Heart right ventricle (tissue), 16 donors: Measurements from ENCODE around the gene SCMH1. TPM values are rescaled to one million over a fixed set of nuclear protein-coding genes. Genes with fewer than 3 reads are reported as not detected.

Experiments used
- ATAC-seq, 8 donors: fragments of 200-7000 bp; cut with Tn5 transposase; one replicate each; pipeline ENCODE4 v1.9.1; 2020; ENCODE audit warnings: mild to moderate bottlenecking in 8 of 8, moderate library complexity in 8 of 8, moderate number of reproducible peaks in 1 of 8
- DNase-seq, 2 donors: peaks; one replicate each; pipeline ENCODE4 v3.0.0-alpha.2; 2020
- H3K27ac ChIP-seq, 10 donors: fragments of 200-600 bp; sonication (generic) in 2 of 10; one replicate each; pipeline versions ENCODE4 v1.5.0 to v1.8.0; 2020 to 2022; ENCODE audit warnings: mild to moderate bottlenecking in 3 of 10
- H3K27me3 ChIP-seq, 7 donors: fragments of 200-600 bp; one replicate each; pipeline ENCODE4 v1.8.0; 2021 to 2022; ENCODE audit warnings: mild to moderate bottlenecking in 2 of 7
- H3K36me3 ChIP-seq, 9 donors: fragments of 200-600 bp; sonication (generic) in 1 of 9; one replicate each; pipeline versions ENCODE4 v1.5.0 to v1.8.0; 2020 to 2022; ENCODE audit warnings: mild to moderate bottlenecking in 2 of 9
- H3K4me1 ChIP-seq, 9 donors: fragments of 200-600 bp; sonication (generic) in 1 of 9; one replicate each; pipeline versions ENCODE4 v1.5.0 to v1.8.0; 2020 to 2022; ENCODE audit warnings: mild to moderate bottlenecking in 4 of 9
- H3K4me3 ChIP-seq, 10 donors: fragments of 200-600 bp; sonication (generic) in 2 of 10; one replicate each; pipeline versions ENCODE4 v1.5.0 to v1.8.0; 2020 to 2022; ENCODE audit warnings: mild to moderate bottlenecking in 7 of 10, moderate library complexity in 2 of 10
- H3K9me3 ChIP-seq, 11 donors: fragments of 200-600 bp in 10 of 11; sonication (generic) in 2 of 11; one replicate each; pipeline versions ENCODE4 v1.5.0 to v1.8.0; 2013 to 2022; ENCODE audit warnings: mild to moderate bottlenecking in 2 of 11, control low read depth in 1 of 11, moderate library complexity in 1 of 11
- CTCF ChIP-seq, 9 donors: fragments of 200-600 bp; sonication (generic) in 2 of 9; IDR thresholded peaks; one replicate each; pipeline versions ENCODE4 v1.5.0 to v1.8.0; 2021 to 2022; ENCODE audit warnings: antibody characterized with exemption in 9 of 9, mild to moderate bottlenecking in 5 of 9, moderate library complexity in 1 of 9
- WGBS, 2 donors: extraction: QIAGEN DNeasy Blood & Tissue Kit; methylation state at CpG; one replicate each; pipeline ENCODE4 v1.1.7; 2013; ENCODE audit warnings: inconsistent platforms in 1 of 2; 5-methylcytosine and 5-hydroxymethylcytosine counted together
- intact Hi-C, 10 donors: fragments of 100-400 bp; cut with DNase I; formaldehyde crosslinking; loops; one replicate each; pipeline versions ENCODE4 v1.11.1 to v1.14.2; 2022
- polyA plus RNA-seq, 2 donors: library from polyadenylated mRNA; stranded (reverse); fragments of 200-250 nt; gene quantifications; one replicate each; pipeline ENCODE4 v1.2.3, GENCODE V29; 2013
- total RNA-seq, 10 donors: library from RNA; stranded (reverse); fragmentation: NEBNext Ultra II Directional in 3 of 10; extraction: Animal tissue kit (Norgen Biotek cat#: 25700) in 3 of 10; gene quantifications; one replicate each; pipeline versions ENCODE4 v1.2.1 to v1.2.4, GENCODE V29; 2021 to 2023
- donor health status: Arrhythmogenic right ventricular cardiomyopathy.
- donor health status: ischemic (EF 13 %, LVEDD 7.1; RV severe dilation, severe dysfunction).
- donor health status: healthy with polysubstance abuse.
- donor health status: DM: no; HTN: yes; CAD: no.
- donor health status: DM: no; HTN: no; CAD: no.
- donor health status: ischemic (EF 25% LVEDD 6.9; RV normal size, moderate dysfunction).
- donor health status: ischemic (EF 25% LVEDD 5.7; RV mildly dilated, moderate dysfunction).
- donor health status: healthy.
- donor health status: DM: yes; HTN: yes; CAD: no.
- donor health status: Ischemic cardiomyopathy.
- donor health status: ischemic (EF 35%, LVEDD 5.7; RV mildly dilated, moderate dysfunction).
- donor health status: nonischemic (EF 11% LVEDD 7.7; RV severe dilation, severe dysfunction).
- donor health status: DM: yes; HTN: yes; CAD: no.
- donor health status: PGD.
- donor health status: ischemic (EF 29% LVEDD 5.4; RV normal size, mild dysfunction).
- donor health status: nonischemic (EF 23%, LVEDD 6.1; RV moderate dilation, normal function).

SCMH1 gene
- total and polyA plus RNA-seq, 12 donors, result 29.6 to 53.5 (median 43.8) TPM

- no peak overlapping the region for H3K4me3 ChIP-seq
- no peaks in the 10 kb centered on the region for H3K4me1 ChIP-seq
- ATAC-seq, result no peak
- intact Hi-C loops, result no loop called here
- H3K27me3 ChIP-seq, result no peaks in the 10 kb centered on the region
- H3K36me3 ChIP-seq, result peaks cover 0 to 11% (median 3%) of the 10 kb centered on the region in 9 donors
- no peak for TF ChIP-seq CTCF (IDR thresholded peaks at IDR 0.05)
- WGBS, 2 donors, result 90 to 97% methylated on average over 1 of the region's 1 CpG
- H3K27ac ChIP-seq, result no peak overlapping the region
- DNase-seq, result no peak
- H3K9me3 ChIP-seq, result peaks cover 0 to 21% (median 0%) of the 10 kb centered on the region in 11 donors
Observed at GRCh38 chr1:41174170-41174569, 67.9 kb downstream of the SCMH1 start.

- intact Hi-C loops, result no loop called here
- Histone ChIP-seq H3K27ac (no peak overlapping the region), H3K4me3 (no peak overlapping the region), H3K36me3 (peaks cover 0 to 11% (median 3%) of the 10 kb centered on the region in 9 donors), H3K4me1 (no peaks in the 10 kb centered on the region), H3K9me3 (peaks cover 0 to 22% (median 0%) of the 10 kb centered on the region in 11 donors), H3K27me3 (no peaks in the 10 kb centered on the region)
- no peak for ATAC-seq
- TF ChIP-seq CTCF (IDR thresholded peaks at IDR 0.05), result no peak
- DNase-seq, result no peak
Observed at GRCh38 chr1:41173651-41174050, 68.5 kb downstream of the SCMH1 start.

- ATAC-seq (no peak), DNase-seq (no peak)
- WGBS, 2 donors, result 53 to 71% methylated on average over 1 of the region's 1 CpG
- Histone ChIP-seq H3K27me3 (no peaks in the 10 kb centered on the region), H3K27ac (no peak overlapping the region), H3K4me3 (no peak overlapping the region), H3K36me3 (peaks cover 0 to 6% (median 3%) of the 10 kb centered on the region in 9 donors), H3K9me3 (peaks cover 0 to 26% (median 8%) of the 10 kb centered on the region in 11 donors), H3K4me1 (no peaks in the 10 kb centered on the region)
- no peak for TF ChIP-seq CTCF (IDR thresholded peaks at IDR 0.05)
- intact Hi-C loops, result no loop called here
Observed at GRCh38 chr1:41171266-41171874, 70.7 kb downstream of the SCMH1 start.

- Histone ChIP-seq H3K4me1 (no peaks in the 10 kb centered on the region), H3K9me3 (peaks cover 0 to 24% (median 8%) of the 10 kb centered on the region in 11 donors), H3K36me3 (peaks cover 0 to 1% (median 0%) of the 10 kb centered on the region in 9 donors), H3K27ac (no peak overlapping the region), H3K27me3 (no peaks in the 10 kb centered on the region), H3K4me3 (no peak overlapping the region)
- intact Hi-C loops, result no loop called here
- WGBS, 2 donors, result 98 to 99% methylated on average over 3 of the region's 3 CpGs
- TF ChIP-seq CTCF (IDR thresholded peaks at IDR 0.05), result no peak
- no peak for ATAC-seq
- DNase-seq, result no peak
Observed at GRCh38 chr1:41169799-41170180, 72.3 kb downstream of the SCMH1 start.
